ENCODE measurements around the gene PHF1. TPM values are rescaled to one million over a fixed set of nuclear protein-coding genes. Genes with fewer than 3 reads are reported as not detected.

The PHF1 gene
- total RNA-seq, 4 donors from 2014 or later = 8.1 to 48.6 (median 17.3) TPM

- Histone ChIP-seq H3K9me3 (no peaks in the 10 kb centered on the region), H3K27me3 (no peaks in the 10 kb centered on the region), H3K4me1 (peaks cover 50 to 85% (median 57%) of the 10 kb centered on the region in 3 donors), H3K36me3 (peaks cover 0 to 10% (median 0%) of the 10 kb centered on the region in 3 donors), H3K4me3 (peak overlapping the region; percentile 39 to 68 (median 56)), H3K27ac (peak overlapping the region; percentile 75 to 96 (median 88))
- DNase-seq = no peak
- intact Hi-C loops (cut with DNase I) = no loop called here
- TF ChIP-seq POLR2A (IDR thresholded peaks at IDR 0.05) (peak in 1 of 4 donors; percentile 7), CTCF (IDR thresholded peaks at IDR 0.05) (peak in 4 of 6 experiments; percentile 33 to 69 (median 49))
- 2% methylated on average over 6 to 24 of the region's 33 CpGs for WGBS, 2 donors
Measured at GRCh38 chr6:33428224-33428965, 17.6 kb downstream of the PHF1 start.

DNA sequence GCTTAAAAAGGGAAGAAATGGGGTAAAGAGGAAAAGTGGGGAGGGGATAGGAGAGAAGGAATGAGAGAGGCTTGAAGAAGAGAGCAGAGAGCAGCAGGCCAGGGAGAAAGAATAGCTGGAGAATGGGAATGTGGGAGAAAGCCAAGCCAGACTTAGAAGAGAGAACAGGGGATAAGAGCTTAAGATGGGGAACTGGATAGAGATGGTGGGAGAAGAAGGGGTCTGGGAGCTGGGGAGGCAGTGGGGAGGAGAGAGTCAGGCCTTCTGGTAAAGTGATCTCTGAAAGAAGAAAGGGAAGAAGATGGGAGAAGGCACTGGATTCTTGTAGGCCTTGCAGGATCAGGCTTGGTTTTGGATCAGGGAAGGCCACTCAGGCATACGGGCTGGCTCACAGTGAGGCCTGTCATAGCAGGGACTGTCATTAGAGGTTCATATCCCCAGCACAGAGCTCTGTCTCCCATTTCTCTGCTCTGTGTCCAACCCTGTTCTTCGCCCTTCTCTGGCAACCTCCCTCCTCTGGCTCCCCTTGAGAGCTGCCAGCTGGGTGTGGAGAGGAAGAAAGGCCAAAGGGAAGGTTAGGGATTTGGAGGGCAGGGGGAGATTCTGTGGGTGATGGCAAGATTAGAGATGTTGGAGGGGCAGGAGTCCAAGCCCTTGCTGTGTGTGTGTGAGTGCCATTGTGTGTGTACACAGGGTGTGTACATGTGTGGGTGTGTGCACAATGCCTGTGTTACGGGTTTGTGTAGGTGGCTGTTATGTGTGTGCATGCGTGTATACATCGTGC is 18.3 kb downstream of the PHF1 start:
- peak overlapping the region in 2 of 4 donors; percentile 53 to 68 for H3K4me3 ChIP-seq

GRCh38 chr6:33429750-33430052 is 18.9 kb downstream of the PHF1 start:
- TF ChIP-seq POLR2A (IDR thresholded peaks at IDR 0.05) (no peak), CTCF (IDR thresholded peaks at IDR 0.05) (no peak)
- intact Hi-C loops (cut with DNase I) = no loop called here
- Histone ChIP-seq H3K36me3 (peaks cover 0 to 10% (median 0%) of the 10 kb centered on the region in 3 donors), H3K4me3 (no peak overlapping the region), H3K27ac (peak overlapping the region; percentile 75 to 96 (median 88)), H3K9me3 (no peaks in the 10 kb centered on the region), H3K27me3 (no peaks in the 10 kb centered on the region), H3K4me1 (peaks cover 48 to 81% (median 50%) of the 10 kb centered on the region in 3 donors)
- WGBS, 2 donors = 0 to 15% methylated on average over 2 of the region's 2 CpGs
- DNase-seq = no peak

More for the DNA sequence above, 18.3 kb downstream of the PHF1 start:
- no peaks in the 10 kb centered on the region for H3K27me3 ChIP-seq
- no peaks in the 10 kb centered on the region for H3K9me3 ChIP-seq
- WGBS, 2 donors = 33 to 39% methylated on average over 5 of the region's 5 CpGs
- peak overlapping the region; percentile 75 to 96 (median 88) for H3K27ac ChIP-seq
- DNase-seq = no peak
- TF ChIP-seq POLR2A (IDR thresholded peaks at IDR 0.05) = no peak
- no peak for TF ChIP-seq CTCF (IDR thresholded peaks at IDR 0.05)
- H3K4me1 ChIP-seq = peaks cover 50 to 86% (median 55%) of the 10 kb centered on the region in 3 donors
- intact Hi-C loops (cut with DNase I) = no loop called here
- H3K36me3 ChIP-seq = peaks cover 0 to 10% (median 0%) of the 10 kb centered on the region in 3 donors

GRCh38 chr6:33430334-33430733 is 19.5 kb downstream of the PHF1 start:
- Histone ChIP-seq H3K4me1 (peaks cover 42 to 75% (median 46%) of the 10 kb centered on the region in 3 donors), H3K9me3 (no peaks in the 10 kb centered on the region), H3K27me3 (no peaks in the 10 kb centered on the region), H3K36me3 (peaks cover 0 to 14% (median 0%) of the 10 kb centered on the region in 3 donors), H3K4me3 (peak overlapping the region in 1 of 4 donors; percentile 39), H3K27ac (peak overlapping the region in 3 of 4 donors; percentile 85 to 96 (median 91))
- DNase-seq = no peak
- TF ChIP-seq CTCF (IDR thresholded peaks at IDR 0.05) (no peak), POLR2A (IDR thresholded peaks at IDR 0.05) (no peak)
- WGBS, 2 donors = 34 to 38% methylated on average over 2 of the region's 2 CpGs
- intact Hi-C loops (cut with DNase I) = no loop called here

Data from esophagus squamous epithelium (tissue), 5 donors.